Progenitor cell of endocrine pancreas (in vitro differentiated cells): ENCODE data around the gene C5AR1. TPM values are rescaled to one million over a fixed set of nuclear protein-coding genes. Genes with fewer than 3 reads are reported as not detected.
A peak's percentile ranks its signal among the peaks of the same experiment; 100 is the strongest.
"Not testable (repeated sequence)": the region's sequence is repeated elsewhere in the genome, so short reads cannot be mapped to it uniquely, and the experiment has no call there.

Experiments used
- DNase-seq: peaks from one replicate; pipeline ENCODE4 v3.0.0; 2021; ENCODE audit warnings: low spot score; ENCODE audit not compliant: unreplicated experiment
- H3K27ac Mint-ChIP-seq: 2 replicates; pipeline ENCODE4 v1.8.0; 2021; ENCODE audit warnings: mild to moderate bottlenecking, moderate library complexity, mixed read lengths
- H3K27me3 Mint-ChIP-seq: 2 replicates; pipeline ENCODE4 v1.8.0; 2021; ENCODE audit warnings: mixed read lengths
- H3K36me3 Mint-ChIP-seq: 2 replicates; pipeline ENCODE4 v1.8.0; 2022; ENCODE audit warnings: mixed read lengths; ENCODE audit not compliant: insufficient read depth
- H3K4me1 Mint-ChIP-seq: 2 replicates; pipeline ENCODE4 v1.8.0; 2021; ENCODE audit warnings: low read depth, mixed read lengths
- H3K4me3 Mint-ChIP-seq: 2 replicates; pipeline ENCODE4 v1.8.0; 2021; ENCODE audit warnings: low read depth, mild to moderate bottlenecking, moderate library complexity, mixed read lengths
- H3K9me3 Mint-ChIP-seq: 2 replicates; pipeline ENCODE4 v1.8.0; 2021; ENCODE audit warnings: low read depth, mixed read lengths
- total RNA-seq: library from RNA; stranded (reverse); gene quantifications from 2 replicates; pipeline ENCODE4 v1.2.1, GENCODE V29; 2021
- TF ChIP-seq, protein P1 (sequence below): fragments of 200-600 bp; sonication (generic); IDR thresholded peaks from one replicate; pipeline ENCODE4 v1.5.0; 2021; ENCODE audit warnings: antibody characterized with exemption, mild to moderate bottlenecking; ENCODE audit not compliant: unreplicated experiment

The C5AR1 gene
- total RNA-seq, 1 donor from 2014 or later, result 2.4 TPM

DNA sequence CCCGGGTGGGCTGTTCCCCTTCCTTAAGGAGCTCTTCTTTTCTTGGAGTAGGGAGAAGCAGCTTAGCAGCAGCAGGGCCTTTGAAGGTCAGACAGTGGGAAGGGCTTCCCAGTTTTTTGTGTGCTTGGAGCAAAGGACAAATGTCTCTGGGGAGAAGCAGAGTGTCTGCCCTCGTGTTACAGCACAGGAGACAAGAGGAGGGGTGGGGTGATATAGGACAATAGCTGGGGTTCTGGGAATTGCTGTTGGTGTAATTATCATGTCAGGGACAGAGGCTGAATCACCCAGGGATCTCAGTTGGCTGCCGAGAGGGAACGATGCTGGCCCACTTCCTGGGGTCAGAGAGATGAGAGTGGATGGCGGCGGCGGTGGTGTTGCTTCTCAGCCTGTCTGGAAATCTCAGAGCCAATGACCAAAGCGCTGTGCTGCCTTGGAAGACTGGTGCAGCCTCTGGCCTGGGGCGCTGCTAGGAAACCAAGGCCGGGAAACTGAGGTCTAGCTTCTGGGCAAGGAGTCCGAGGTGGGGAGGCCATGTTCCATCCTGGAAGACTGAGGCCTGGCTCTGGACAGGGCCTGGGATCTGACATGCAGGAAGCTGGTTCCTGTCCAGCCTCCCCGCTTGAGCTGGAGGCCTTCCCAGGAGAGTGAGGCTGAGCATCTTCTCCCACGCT lies 33.7 kb upstream of the C5AR1 start:
- no peak for DNase-seq
- Mint-ChIP-seq H3K4me1 (peaks cover 12% of the 10 kb centered on the region), H3K4me3 (peak overlapping the region; percentile 64), H3K9me3 (no peaks in the 10 kb centered on the region), H3K36me3 (peaks cover 6% of the 10 kb centered on the region), H3K27ac (peak overlapping the region; percentile 71), H3K27me3 (peaks cover 12% of the 10 kb centered on the region)
- TF ChIP-seq, protein P1, sequence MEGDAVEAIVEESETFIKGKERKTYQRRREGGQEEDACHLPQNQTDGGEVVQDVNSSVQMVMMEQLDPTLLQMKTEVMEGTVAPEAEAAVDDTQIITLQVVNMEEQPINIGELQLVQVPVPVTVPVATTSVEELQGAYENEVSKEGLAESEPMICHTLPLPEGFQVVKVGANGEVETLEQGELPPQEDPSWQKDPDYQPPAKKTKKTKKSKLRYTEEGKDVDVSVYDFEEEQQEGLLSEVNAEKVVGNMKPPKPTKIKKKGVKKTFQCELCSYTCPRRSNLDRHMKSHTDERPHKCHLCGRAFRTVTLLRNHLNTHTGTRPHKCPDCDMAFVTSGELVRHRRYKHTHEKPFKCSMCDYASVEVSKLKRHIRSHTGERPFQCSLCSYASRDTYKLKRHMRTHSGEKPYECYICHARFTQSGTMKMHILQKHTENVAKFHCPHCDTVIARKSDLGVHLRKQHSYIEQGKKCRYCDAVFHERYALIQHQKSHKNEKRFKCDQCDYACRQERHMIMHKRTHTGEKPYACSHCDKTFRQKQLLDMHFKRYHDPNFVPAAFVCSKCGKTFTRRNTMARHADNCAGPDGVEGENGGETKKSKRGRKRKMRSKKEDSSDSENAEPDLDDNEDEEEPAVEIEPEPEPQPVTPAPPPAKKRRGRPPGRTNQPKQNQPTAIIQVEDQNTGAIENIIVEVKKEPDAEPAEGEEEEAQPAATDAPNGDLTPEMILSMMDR, result no peak

DNA sequence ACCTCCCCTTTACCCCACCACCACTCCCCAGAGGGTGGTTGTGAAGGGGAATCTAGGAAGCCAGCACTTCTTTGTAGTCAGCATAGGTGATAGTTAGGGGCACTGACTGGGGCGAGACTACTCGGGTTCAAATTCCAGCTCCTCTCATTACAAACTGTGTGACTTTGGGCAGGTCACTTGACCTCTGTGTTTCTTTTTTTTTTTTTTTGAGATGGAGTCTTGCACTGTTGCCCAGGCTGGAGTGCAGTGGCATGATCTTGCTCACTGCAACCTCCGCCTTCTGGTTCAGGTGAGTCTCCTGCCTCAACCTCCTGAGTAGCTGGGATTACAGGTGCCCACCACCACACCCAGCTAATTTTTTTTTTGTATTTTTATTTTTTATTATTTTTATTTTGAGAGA lies 33.1 kb upstream of the C5AR1 start:
- not testable (repeated sequence) for H3K9me3 Mint-ChIP-seq, H3K36me3 Mint-ChIP-seq, H3K27ac Mint-ChIP-seq, DNase-seq, H3K4me3 Mint-ChIP-seq
- Mint-ChIP-seq H3K4me1 (peaks cover 12% of the 10 kb centered on the region), H3K27me3 (peaks cover 12% of the 10 kb centered on the region)

DNA sequence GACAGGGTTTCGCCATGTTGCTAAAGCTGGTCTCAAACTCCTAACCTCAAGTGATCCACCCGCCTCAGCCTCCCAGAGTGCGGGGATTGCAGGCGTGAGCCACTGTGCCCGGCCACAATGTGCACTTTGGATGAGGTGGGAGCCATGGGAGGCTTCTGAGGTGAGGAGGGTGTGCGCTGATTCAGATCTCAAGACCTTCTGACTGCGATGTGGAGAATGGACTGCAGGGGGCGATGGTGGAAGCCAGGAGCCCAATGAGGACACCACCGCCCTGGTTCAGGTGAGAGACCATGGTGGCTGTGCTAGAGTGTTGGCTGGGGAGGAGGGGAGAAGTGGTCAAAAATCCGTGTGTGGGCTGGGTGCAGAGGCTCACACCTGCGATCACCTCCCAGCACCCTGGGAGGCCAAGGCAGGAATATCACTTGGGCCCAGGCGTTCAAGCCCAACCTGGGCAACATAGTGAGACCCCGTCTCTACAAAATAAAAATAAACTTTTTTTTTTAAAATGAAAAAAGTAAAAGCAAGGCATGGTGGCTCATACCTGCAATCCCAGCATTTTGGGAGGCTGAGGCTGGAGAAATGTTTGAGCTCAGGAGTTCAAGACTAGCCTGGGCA lies 29.4 kb upstream of the C5AR1 start:
- no peaks in the 10 kb centered on the region for H3K9me3 Mint-ChIP-seq
- TF ChIP-seq, protein P1, result peak; percentile 45
- peaks cover 11% of the 10 kb centered on the region for H3K27me3 Mint-ChIP-seq
- no peak for DNase-seq
- no peak overlapping the region for H3K27ac Mint-ChIP-seq
- H3K4me3 Mint-ChIP-seq, result no peak overlapping the region
- H3K36me3 Mint-ChIP-seq, result peaks cover 6% of the 10 kb centered on the region
- peaks cover 4% of the 10 kb centered on the region for H3K4me1 Mint-ChIP-seq

DNA sequence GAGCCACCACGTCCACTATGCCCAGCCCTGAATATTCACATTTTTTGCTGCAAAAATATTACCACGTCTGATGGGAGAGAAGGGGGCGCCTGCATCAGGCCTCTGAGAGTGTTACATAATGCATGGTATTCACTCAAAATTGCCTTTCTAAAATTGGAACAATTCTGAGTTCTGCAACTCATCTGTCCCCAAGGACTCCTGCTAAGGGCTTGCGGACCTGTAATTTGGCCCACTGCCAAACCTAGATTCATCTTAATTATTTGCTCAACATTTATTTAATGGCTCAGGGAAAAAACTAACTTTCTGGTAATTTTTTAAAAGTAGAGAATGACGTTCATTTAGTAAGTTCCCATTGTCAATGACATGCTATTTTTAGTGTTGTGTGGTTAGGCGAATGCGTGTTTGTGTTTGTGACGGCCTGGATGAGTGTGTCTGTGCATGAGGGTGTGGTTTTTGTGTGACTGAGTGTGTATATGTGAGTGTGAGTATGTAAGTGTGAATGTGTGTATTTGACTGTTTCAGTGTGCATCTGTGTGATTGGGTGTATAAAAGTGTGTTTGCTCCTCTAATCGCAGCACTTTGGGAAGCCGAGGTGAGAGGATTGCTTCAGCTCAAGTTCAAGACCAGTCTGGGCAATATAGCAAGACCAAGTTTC lies 26.1 kb upstream of the C5AR1 start:
- Mint-ChIP-seq H3K4me1 (no peaks in the 10 kb centered on the region), H3K36me3 (no peaks in the 10 kb centered on the region), H3K27ac (no peak overlapping the region), H3K9me3 (no peaks in the 10 kb centered on the region), H3K27me3 (no peaks in the 10 kb centered on the region), H3K4me3 (no peak overlapping the region)
- TF ChIP-seq, protein P1, result no peak
- no peak for DNase-seq

DNA sequence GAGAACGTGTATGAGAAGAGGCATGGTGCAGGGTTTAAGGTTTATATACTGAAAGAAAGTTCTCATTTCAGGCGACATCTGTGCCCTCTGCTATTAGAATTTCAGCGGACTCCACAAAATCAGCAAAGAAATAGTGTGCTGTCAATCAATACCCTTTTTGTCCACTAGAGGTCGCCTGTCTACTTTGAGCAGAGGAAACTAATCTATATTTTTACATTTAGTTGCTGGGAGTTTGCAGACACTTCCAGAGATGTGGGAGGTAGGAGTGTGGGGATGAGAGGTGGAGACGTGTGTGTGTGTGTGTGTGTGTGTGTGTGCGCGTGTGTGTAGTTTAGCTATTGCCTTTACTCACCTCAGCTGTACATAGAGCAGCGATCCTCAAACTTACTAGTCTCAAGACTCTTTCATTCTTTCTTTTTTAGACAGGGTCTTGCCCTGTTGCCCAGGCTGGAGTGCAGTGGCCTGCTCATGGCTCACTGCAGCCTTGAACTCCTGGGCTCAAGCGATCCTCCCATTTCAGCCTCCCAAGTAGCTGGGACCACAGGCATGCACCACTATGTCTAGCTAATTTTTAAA lies 25.2 kb upstream of the C5AR1 start:
- Mint-ChIP-seq H3K4me3 (no peak overlapping the region), H3K27ac (peak overlapping the region; percentile 29), H3K36me3 (no peaks in the 10 kb centered on the region), H3K9me3 (no peaks in the 10 kb centered on the region), H3K27me3 (no peaks in the 10 kb centered on the region), H3K4me1 (peaks cover under 1% of the 10 kb centered on the region)
- peak; percentile 31 for DNase-seq
- TF ChIP-seq, protein P1, result peak; percentile 84
